Epithelial cell of prostate (primary cell): ENCODE data around the gene CALB2.

ENCODE experiments used
- DNase-seq: peaks from one replicate; pipeline ENCODE4 v3.0.0-alpha.2; 2011; ENCODE audit warnings: low read depth, low spot score
- H3K27ac ChIP-seq: fragments of 450-650 bp; 2 replicates; pipeline ENCODE4 v1.5.1; 2017; ENCODE audit warnings: mild to moderate bottlenecking

Gene CALB2

DNA sequence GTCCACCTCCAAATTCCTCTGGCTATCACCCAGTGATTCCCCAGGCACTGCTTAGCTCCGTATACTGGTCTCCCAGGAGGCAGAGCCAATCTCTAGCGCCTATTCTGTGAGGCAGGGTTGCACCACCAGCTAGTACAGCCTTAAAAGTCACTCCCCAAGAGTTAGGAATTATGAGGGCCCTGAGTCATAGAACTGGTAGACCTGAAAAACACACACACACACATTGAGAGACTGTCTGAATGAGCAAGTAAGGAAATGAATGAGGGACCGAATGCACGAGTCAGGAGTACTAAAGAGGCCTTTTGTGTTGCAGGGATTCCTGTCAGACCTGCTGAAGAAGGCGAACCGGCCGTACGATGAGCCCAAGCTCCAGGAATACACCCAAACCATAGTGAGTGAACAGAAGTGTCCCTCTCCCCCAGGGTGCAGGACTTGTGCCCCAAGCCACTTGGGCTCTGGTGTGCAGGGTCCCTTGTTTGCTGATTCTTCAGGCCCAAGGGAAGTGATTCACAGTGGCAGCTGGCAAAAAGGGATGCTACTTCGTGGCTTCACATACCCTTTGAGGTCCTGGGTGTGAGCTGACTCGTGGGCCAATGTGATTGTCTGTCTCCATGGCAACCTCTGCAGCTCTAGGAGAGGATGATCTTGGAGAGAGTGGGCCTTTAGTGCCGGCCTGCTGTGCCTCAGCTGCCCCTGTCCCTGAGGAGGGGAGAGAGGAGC, 24.7 kb downstream of the CALB2 start:
- DNase-seq: peak; percentile 78
- no peak overlapping the region for H3K27ac ChIP-seq

GRCh38 chr16:71384073-71384724, 25.7 kb downstream of the CALB2 start:
- no peak for DNase-seq

GRCh38 chr16:71387045-71387871, 28.7 kb downstream of the CALB2 start:
- DNase-seq: no peak
- no peak overlapping the region for H3K27ac ChIP-seq

More at GRCh38 chr16:71384073-71384724, 25.7 kb downstream of the CALB2 start:
- no peak overlapping the region for H3K27ac ChIP-seq

DNA sequence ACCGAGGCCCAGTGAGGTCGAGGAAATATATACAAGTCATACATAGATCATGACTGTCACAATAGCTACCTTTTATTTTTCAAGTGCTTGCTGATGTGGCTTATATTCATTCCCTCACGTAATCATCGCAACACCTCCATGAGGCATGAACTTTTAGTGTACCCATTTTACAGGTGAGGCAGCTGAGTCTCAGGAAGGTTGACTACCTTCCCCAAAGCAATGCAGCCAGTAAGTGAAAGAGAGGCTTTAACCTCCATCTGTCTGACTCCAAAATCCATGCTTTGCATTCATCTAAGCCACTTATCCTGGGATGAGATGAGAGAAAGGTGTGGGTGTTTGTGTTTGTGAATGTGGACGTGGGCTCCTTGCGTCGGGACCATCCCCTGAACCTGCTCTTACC, 30.8 kb downstream of the CALB2 start:
- no peak for DNase-seq

DNA sequence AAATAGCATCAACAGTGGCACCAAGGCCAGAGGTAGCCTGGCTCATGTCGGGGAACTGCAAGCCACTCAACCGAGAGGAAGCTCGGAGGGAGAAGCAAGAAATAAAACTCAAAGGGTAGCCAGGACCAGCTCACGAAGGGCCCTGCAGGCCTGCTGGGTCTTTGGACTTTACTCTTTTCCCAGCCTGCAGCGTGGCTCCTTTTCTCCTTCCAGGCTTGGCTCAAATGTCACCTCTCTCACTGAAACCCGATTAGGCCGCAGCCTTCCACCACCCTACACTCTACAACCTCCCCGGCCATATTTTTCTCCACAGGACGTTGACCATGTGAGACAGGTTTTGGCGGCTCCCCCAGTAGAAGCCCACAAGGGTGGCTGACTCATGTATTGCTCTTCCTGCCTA, 38.1 kb downstream of the CALB2 start:
- H3K27ac ChIP-seq: no peak overlapping the region
- no peak for DNase-seq

More for the DNA sequence above, 30.8 kb downstream of the CALB2 start:
- no peak overlapping the region for H3K27ac ChIP-seq

DNA sequence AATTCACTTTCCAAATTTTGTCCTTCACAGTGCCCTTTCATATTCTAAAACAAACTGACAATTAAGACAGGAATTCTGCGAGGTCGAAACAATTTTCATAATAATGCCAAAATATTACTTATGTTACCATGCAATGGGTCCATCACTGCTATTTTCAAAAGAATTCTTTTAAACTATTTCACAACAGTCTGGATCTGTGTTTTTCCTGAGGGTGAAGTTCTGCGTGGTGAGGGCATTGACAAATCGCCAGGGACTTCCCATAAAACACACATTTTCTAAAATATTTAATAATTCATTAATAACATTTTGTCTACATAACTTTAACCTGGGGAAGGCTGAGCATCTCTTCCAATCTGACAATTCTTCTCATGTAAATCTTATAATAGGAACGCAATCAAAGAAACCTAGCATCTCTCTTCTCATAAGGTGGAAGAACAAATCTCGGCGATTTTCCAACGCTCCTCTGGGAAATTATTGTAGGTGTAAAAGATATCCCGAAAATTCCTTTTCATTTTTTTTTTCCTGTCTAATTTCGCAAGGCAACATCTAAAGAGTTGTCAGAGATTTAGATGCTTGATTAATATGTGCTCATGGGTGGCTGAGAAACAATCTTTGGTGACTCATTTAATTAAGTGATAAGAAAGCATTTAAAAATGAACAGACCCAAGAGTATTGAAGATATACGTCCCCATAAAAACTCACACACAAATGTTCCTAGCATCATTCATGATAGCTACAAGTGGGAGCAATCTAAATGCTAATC, 41.5 kb downstream of the CALB2 start:
- H3K27ac ChIP-seq: no peak overlapping the region
- no peak for DNase-seq

GRCh38 chr16:71402007-71402406, 43.5 kb downstream of the CALB2 start:
- no peak for DNase-seq
- no peak overlapping the region for H3K27ac ChIP-seq

GRCh38 chr16:71402674-71403073, 44.2 kb downstream of the CALB2 start:
- DNase-seq: no peak
- H3K27ac ChIP-seq: no peak overlapping the region

DNA sequence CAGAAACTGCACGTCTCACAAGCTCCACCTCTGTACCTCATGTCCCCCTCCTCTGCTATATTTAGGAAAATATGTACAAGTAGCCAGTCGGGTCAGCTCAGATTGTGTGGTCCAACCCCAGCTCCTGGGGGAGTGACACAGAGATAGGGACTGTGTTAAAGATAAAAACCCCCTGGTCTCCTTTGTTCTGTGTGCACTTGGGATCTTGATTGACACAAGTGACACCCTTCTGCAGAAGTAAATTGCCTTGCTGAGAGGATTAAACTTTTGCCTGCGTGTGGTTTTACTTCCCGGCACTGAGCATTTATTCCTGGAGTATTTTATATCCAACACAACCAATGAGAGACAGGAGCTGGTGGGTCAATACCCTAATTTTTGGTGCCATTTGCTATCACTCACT, 45.8 kb downstream of the CALB2 start:
- no peak overlapping the region for H3K27ac ChIP-seq
- DNase-seq: no peak

- H3K27ac ChIP-seq: no peak overlapping the region
- DNase-seq: no peak
Observed at GRCh38 chr16:71406316-71406715, 47.8 kb downstream of the CALB2 start.

GRCh38 chr16:71406724-71407123, 48.2 kb downstream of the CALB2 start:
- DNase-seq: no peak
- H3K27ac ChIP-seq: no peak overlapping the region

- DNase-seq: no peak
Observed at GRCh38 chr16:71407731-71408130, 49.2 kb downstream of the CALB2 start.

DNA sequence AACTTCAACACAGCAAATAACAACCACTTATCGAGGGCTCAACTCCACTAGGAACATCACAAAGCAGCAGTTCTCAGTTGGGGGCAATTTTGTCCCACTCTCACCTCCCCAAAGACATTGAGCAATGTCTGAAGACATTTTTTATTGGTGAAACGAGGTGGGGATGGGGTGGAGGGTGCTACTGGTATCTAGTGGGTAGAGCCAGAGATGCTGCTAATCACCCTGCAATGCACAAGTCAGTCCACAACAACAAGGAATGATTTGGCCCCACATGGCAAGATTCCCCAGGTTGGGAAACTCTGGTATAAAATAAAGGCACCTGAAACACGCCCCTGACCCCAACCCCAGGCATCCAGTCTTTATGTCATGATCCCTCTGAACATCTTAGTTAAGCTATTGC, 50.0 kb downstream of the CALB2 start:
- DNase-seq: no peak
- no peak overlapping the region for H3K27ac ChIP-seq

More at GRCh38 chr16:71407731-71408130, 49.2 kb downstream of the CALB2 start:
- no peak overlapping the region for H3K27ac ChIP-seq

GRCh38 chr16:71409011-71409775, 50.7 kb downstream of the CALB2 start:
- no peak overlapping the region for H3K27ac ChIP-seq
- DNase-seq: no peak

DNA sequence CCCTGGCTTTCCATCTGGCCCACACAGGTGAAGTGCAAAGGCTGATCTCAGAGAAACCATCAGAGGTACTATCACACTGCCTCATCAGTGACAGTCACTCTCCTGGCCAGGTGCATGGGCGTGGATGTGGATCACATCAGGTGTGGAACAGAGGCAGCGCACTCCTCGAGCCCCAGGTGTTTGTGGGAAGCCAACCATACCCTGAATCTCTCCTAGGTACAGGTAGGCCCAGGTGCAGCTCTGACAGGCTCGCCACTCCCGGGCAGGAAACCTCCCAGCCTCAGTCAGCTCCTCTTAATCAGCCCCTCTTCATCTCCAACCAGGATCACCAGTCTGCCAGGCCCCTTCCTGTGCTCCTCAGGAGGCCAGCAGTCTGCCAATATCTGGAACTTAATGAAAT, 51.6 kb downstream of the CALB2 start:
- DNase-seq: no peak
- no peak overlapping the region for H3K27ac ChIP-seq

DNA sequence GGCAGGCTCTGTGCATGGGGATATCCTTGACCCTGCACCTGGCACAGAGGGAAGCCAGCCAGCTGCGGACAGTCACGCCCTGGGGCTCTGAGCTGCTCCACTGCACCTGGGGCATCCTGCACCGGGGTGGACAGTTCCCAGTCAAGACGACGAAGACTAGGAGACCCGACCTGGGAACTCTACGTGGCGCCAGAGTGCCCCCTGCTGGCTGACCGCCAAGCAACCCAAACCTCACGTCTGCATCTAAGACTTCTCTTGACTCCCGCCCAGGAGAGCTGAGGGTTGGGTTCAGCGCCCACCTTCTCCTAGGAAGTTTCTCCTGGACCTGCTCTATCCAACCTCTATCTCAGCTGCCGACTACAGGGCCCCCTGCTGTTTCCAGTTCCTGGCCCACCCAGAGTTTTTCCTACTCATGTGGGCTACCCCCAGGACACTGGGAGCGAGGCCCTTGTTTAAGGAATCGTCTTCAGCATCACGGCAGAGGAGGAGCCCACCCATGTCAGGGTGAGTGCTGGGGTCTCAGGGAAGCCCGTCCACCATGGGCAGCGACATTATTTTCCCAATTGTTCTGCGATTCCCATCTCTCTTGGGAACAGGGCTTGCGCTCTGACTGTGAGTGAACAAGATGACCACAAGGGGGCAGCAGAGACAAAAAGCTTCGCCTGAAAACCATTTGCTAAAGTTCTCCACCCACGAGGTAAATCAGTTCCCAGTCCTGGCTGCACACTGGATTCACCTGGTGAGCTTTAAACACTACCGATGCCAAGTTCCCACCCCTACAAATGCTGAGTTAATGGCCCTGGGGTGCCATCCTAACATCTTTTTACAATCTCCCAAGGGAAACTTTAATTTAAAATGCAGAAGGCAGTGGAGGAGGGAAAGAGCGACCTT, 54.0 kb downstream of the CALB2 start:
- H3K27ac ChIP-seq: no peak overlapping the region
- DNase-seq: no peak

- H3K27ac ChIP-seq: no peak overlapping the region
- no peak for DNase-seq
Observed at GRCh38 chr16:71413341-71413740, 54.8 kb downstream of the CALB2 start.

- no peak for DNase-seq
- H3K27ac ChIP-seq: no peak overlapping the region
Observed at GRCh38 chr16:71414038-71414437, 55.5 kb downstream of the CALB2 start.

GRCh38 chr16:71421911-71422310, 63.4 kb downstream of the CALB2 start:
- DNase-seq: no peak
- no peak overlapping the region for H3K27ac ChIP-seq
